GF-D8 (cell line): ENCODE measurements around the gene PIP4K2B.
"Not testable (repeated sequence)": the region's sequence is repeated elsewhere in the genome, so short reads cannot be mapped to it uniquely, and the experiment has no call there.

ENCODE experiments used
- DNase-seq: peaks from one replicate; lab custom pipeline; 2025; lab: John Stamatoyannopoulos, UW

PIP4K2B gene

GRCh38 chr17:38799501-38800236, at the start of gene PIP4K2B:
Gene PIP4K2B (minus strand): TSS chr17:38799556. CDS start chr17:38799424, 132 bp downstream.
- DNase-seq: peak; percentile 93

- DNase-seq: no peak
Observed at GRCh38 chr17:38848557-38848891, 49.2 kb upstream of the PIP4K2B start.

- DNase-seq: no peak
Observed at GRCh38 chr17:38844261-38844757, 45.0 kb upstream of the PIP4K2B start.

GRCh38 chr17:38825762-38826247, 26.4 kb upstream of the PIP4K2B start:
- DNase-seq: no peak

GRCh38 chr17:38824899-38825761, 25.8 kb upstream of the PIP4K2B start, which contains the start of gene CWC25:
Gene CWC25 (minus strand): TSS chr17:38825321. CDS start chr17:38825183, 138 bp downstream.
- DNase-seq: peak; percentile 87

- no peak for DNase-seq
Observed at GRCh38 chr17:38815576-38816193, 16.3 kb upstream of the PIP4K2B start.

- DNase-seq: no peak
Observed at GRCh38 chr17:38809828-38810227, 10.5 kb upstream of the PIP4K2B start.

- no peak for DNase-seq
Observed at GRCh38 chr17:38800237-38800760, 943 bp upstream of the PIP4K2B start.

- peak; percentile 30 for DNase-seq
Observed at GRCh38 chr17:38798614-38799500, 499 bp downstream of the PIP4K2B start.

- DNase-seq: no peak
Observed at GRCh38 chr17:38797828-38798227, 1.5 kb downstream of the PIP4K2B start.

GRCh38 chr17:38797158-38797490, 2.2 kb downstream of the PIP4K2B start:
- no peak for DNase-seq

- DNase-seq: no peak
Observed at GRCh38 chr17:38796451-38797157, 2.8 kb downstream of the PIP4K2B start.

GRCh38 chr17:38794221-38794620, 5.1 kb downstream of the PIP4K2B start:
- DNase-seq: no peak

- no peak for DNase-seq
Observed at GRCh38 chr17:38791162-38791561, 8.2 kb downstream of the PIP4K2B start.

- DNase-seq: not testable (repeated sequence)
Observed at GRCh38 chr17:38790148-38790707, 9.1 kb downstream of the PIP4K2B start.

GRCh38 chr17:38789185-38789584, 10.2 kb downstream of the PIP4K2B start:
- no peak for DNase-seq

- DNase-seq: not testable (repeated sequence)
Observed at GRCh38 chr17:38787999-38788398, 11.4 kb downstream of the PIP4K2B start.

- no peak for DNase-seq
Observed at GRCh38 chr17:38786372-38786771, 13.0 kb downstream of the PIP4K2B start.

GRCh38 chr17:38783227-38783626, 16.1 kb downstream of the PIP4K2B start:
- DNase-seq: no peak
